Hepatocyte (in vitro differentiated cells): ENCODE results near the gene ZNF561. TPM values are rescaled to one million over a fixed set of nuclear protein-coding genes. Genes with fewer than 3 reads are reported as not detected.

Experiments used
- DNase-seq: peaks from one replicate; pipeline ENCODE4 v3.0.0-alpha.2; 2016; ENCODE audit warnings: low spot score
- H2AFZ ChIP-seq: fragments of 200-600 bp; sonication (generic); 2 replicates; pipeline ENCODE4 v1.6.0; 2016; ENCODE audit warnings: antibody characterized with exemption, mild to moderate bottlenecking
- H3K27ac ChIP-seq: fragments of 200-600 bp; sonication (generic); 2 replicates; pipeline ENCODE4 v1.5.1; 2016; ENCODE audit warnings: mild to moderate bottlenecking
- H3K27me3 ChIP-seq: fragments of 200-600 bp; sonication (generic); 2 replicates; pipeline ENCODE4 v1.6.1; 2016
- H3K36me3 ChIP-seq: fragments of 200-600 bp; sonication (generic); replicated peaks from 2 replicates; pipeline ENCODE4 v1.5.1; 2016; ENCODE audit warnings: low read depth; ENCODE audit not compliant: insufficient read depth
- H3K4me1 ChIP-seq: fragments of 200-600 bp; sonication (generic); 2 replicates; pipeline ENCODE4 v1.5.1; 2016; ENCODE audit warnings: mild to moderate bottlenecking, moderate library complexity; ENCODE audit not compliant: insufficient read depth
- H3K4me2 ChIP-seq: fragments of 200-600 bp; sonication (generic); 2 replicates; pipeline ENCODE4 v1.6.0; 2016
- H3K4me3 ChIP-seq: fragments of 200-600 bp; sonication (generic); 2 replicates; pipeline ENCODE4 v1.5.1; 2016; ENCODE audit warnings: mild to moderate bottlenecking
- H3K79me2 ChIP-seq: fragments of 200-600 bp; sonication (generic); 2 replicates; pipeline ENCODE4 v1.6.0; 2017; ENCODE audit warnings: mild to moderate bottlenecking
- H3K9me2 ChIP-seq: fragments of 200-600 bp; sonication (generic); replicated peaks from 2 replicates; pipeline ENCODE4 v1.6.0; 2017; ENCODE audit warnings: mild to moderate bottlenecking; ENCODE audit not compliant: insufficient read depth
- H3K9me3 ChIP-seq: fragments of 200-600 bp; sonication (generic); 2 replicates; pipeline ENCODE4 v1.5.1; 2016; ENCODE audit warnings: low read depth, mild to moderate bottlenecking
- H4K20me1 ChIP-seq: fragments of 200-600 bp; sonication (generic); 2 replicates; pipeline ENCODE4 v1.6.0; 2016; ENCODE audit warnings: mild to moderate bottlenecking; ENCODE audit not compliant: insufficient read depth, poor library complexity, severe bottlenecking
- CTCF ChIP-seq: fragments of 200-600 bp; sonication (generic); IDR thresholded peaks from 2 replicates; pipeline ENCODE4 v1.5.1; 2016; ENCODE audit warnings: antibody characterized with exemption, mild to moderate bottlenecking; ENCODE audit not compliant: poor library complexity
- EZH2 ChIP-seq: fragments of 200-600 bp; sonication (generic); IDR thresholded peaks from 2 replicates; pipeline ENCODE4 v1.6.1; 2016; ENCODE audit warnings: antibody characterized with exemption, mild to moderate bottlenecking, borderline replicate concordance
- EZH2phosphoT487 ChIP-seq: fragments of 200-600 bp; sonication (generic); IDR thresholded peaks from one replicate; pipeline ENCODE4 v1.6.1; 2018; ENCODE audit warnings: antibody characterized with exemption, mild to moderate bottlenecking, low read depth, moderate library complexity; ENCODE audit not compliant: unreplicated experiment, severe bottlenecking
- WGBS: methylation state at CpG from one replicate; pipeline ENCODE4 v1.1.6; 2016; ENCODE audit warnings: low lambda C conversion rate; ENCODE audit errors: missing lambda C conversion rate; 5-methylcytosine and 5-hydroxymethylcytosine counted together
- polyA plus RNA-seq: library from polyadenylated mRNA; unstranded; fragments of >200 nt; fragmentation: Nextera tagmentation; extraction: Ambion mirVana; gene quantifications from 2 replicates; pipeline ENCODE4 v1.2.1, GENCODE V29; 2016
- total RNA-seq: library from RNA; depleted of rRNA; stranded (reverse); fragments of >200 nt; gene quantifications from 2 replicates; pipeline ENCODE4 v1.2.3, GENCODE V29; 2014

The ZNF561 gene
- total and polyA plus RNA-seq, 2 experiments from 2014 or later, result 21.6 to 52.8 TPM

GRCh38 chr19:9644472-9644871, 23.4 kb upstream of the ZNF561 start:
- Histone ChIP-seq H3K36me3 (no peaks in the 10 kb centered on the region), H3K27ac (no peak overlapping the region), H2AFZ (no peak overlapping the region), H3K79me2 (no peaks in the 10 kb centered on the region), H4K20me1 (no peaks in the 10 kb centered on the region), H3K4me2 (no peak overlapping the region), H3K9me3 (no peaks in the 10 kb centered on the region), H3K27me3 (no peaks in the 10 kb centered on the region), H3K9me2 (no peaks in the 10 kb centered on the region), H3K4me1 (no peaks in the 10 kb centered on the region), H3K4me3 (no peak overlapping the region)
- TF ChIP-seq CTCF, result no peak
- no peak for DNase-seq
- WGBS, result 92% methylated on average over 4 of the region's 4 CpGs

DNA sequence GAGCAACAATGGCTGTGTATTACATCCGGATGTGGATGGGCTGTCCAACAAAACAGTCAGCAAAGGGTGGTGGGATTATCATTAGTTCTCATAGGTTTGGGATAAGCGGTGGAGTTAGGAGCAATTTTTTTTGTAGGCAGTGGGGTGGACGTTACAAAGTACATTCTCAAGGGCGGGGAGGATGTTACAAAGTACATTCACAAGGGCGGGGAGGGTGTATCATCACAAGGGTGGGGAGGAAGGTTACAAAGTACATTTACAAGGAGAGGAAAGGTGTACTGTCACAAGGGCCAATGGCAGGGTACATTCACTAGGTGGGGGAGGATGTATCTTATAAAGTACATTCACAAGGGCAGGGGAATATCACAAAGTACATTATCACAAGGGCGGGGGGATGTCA, 20.8 kb upstream of the ZNF561 start:
- Histone ChIP-seq H4K20me1 (no peaks in the 10 kb centered on the region), H3K9me3 (no peaks in the 10 kb centered on the region), H3K27me3 (no peaks in the 10 kb centered on the region), H3K27ac (no peak overlapping the region), H3K4me3 (no peak overlapping the region), H3K4me2 (no peak overlapping the region), H3K4me1 (no peaks in the 10 kb centered on the region), H3K79me2 (no peaks in the 10 kb centered on the region), H3K9me2 (no peaks in the 10 kb centered on the region), H3K36me3 (no peaks in the 10 kb centered on the region), H2AFZ (no peak overlapping the region)
- TF ChIP-seq CTCF, result no peak
- no peak for TF ChIP-seq EZH2
- TF ChIP-seq EZH2phosphoT487, result no peak
- 96% methylated on average over 6 of the region's 6 CpGs for WGBS
- no peak for DNase-seq

DNA sequence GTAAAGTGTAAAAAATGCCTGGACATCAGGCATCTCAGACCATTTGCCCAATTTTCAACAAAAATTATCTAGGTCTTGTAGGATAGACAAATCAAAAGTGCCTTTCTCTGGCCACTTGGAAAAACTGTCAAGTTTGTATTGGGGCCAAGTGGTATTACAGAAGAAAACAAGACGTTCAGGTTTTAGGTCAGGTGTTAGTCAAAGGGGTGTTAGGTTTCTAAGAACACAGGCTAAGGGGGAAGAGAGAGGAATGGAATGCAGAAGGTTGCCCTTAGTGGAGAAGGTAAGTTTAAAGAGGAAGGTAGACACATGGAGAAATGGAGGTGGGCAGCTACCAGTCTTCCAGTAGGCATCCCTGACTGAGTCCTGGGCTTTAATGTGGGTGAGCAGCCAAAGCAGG, 19.9 kb upstream of the ZNF561 start:
- no peaks in the 10 kb centered on the region for H3K79me2 ChIP-seq
- H3K9me2 ChIP-seq, result no peaks in the 10 kb centered on the region
- no peak for DNase-seq
- H3K4me2 ChIP-seq, result no peak overlapping the region
- no peaks in the 10 kb centered on the region for H3K4me1 ChIP-seq
- TF ChIP-seq EZH2phosphoT487 (no peak), CTCF (no peak), EZH2 (no peak)
- no peaks in the 10 kb centered on the region for H3K27me3 ChIP-seq
- no peak overlapping the region for H2AFZ ChIP-seq
- no peaks in the 10 kb centered on the region for H3K9me3 ChIP-seq
- H3K27ac ChIP-seq, result no peak overlapping the region
- no peak overlapping the region for H3K4me3 ChIP-seq
- 91% methylated on average over 1 of the region's 1 CpG for WGBS
- H4K20me1 ChIP-seq, result no peaks in the 10 kb centered on the region
- no peaks in the 10 kb centered on the region for H3K36me3 ChIP-seq

- TF ChIP-seq CTCF, result no peak
- no peak for TF ChIP-seq EZH2phosphoT487
- no peak for TF ChIP-seq EZH2
- H3K4me3 ChIP-seq, result no peak overlapping the region
- no peaks in the 10 kb centered on the region for H3K9me3 ChIP-seq
- DNase-seq, result no peak
- H3K9me2 ChIP-seq, result no peaks in the 10 kb centered on the region
- peaks cover 3% of the 10 kb centered on the region for H3K36me3 ChIP-seq
- H3K4me2 ChIP-seq, result no peak overlapping the region
- no peak overlapping the region for H2AFZ ChIP-seq
- H3K27me3 ChIP-seq, result no peaks in the 10 kb centered on the region
- WGBS, result over 99% methylated on average over 5 of the region's 5 CpGs
- no peaks in the 10 kb centered on the region for H3K4me1 ChIP-seq
- no peak overlapping the region for H3K27ac ChIP-seq
- no peaks in the 10 kb centered on the region for H4K20me1 ChIP-seq
- no peaks in the 10 kb centered on the region for H3K79me2 ChIP-seq
Measured at GRCh38 chr19:9636018-9636417, 15.0 kb upstream of the ZNF561 start.
